K562 (cell line): ENCODE results near the gene N4BP2. TPM values are rescaled to one million over a fixed set of nuclear protein-coding genes. Genes with fewer than 3 reads are reported as not detected.
A peak's percentile ranks its signal among the peaks of the same experiment; 100 is the strongest.

Source experiments
- ARID1B ChIP-seq: fragments of 450-650 bp; IDR thresholded peaks from 2 replicates; pipeline ENCODE4 v1.6.1; 2016; ENCODE audit warnings: antibody characterized with exemption, mild to moderate bottlenecking, inconsistent platforms
- CREB1 ChIP-seq, 2 experiments: sonication (generic) in 1 of 2; formaldehyde crosslinking in 1 of 2; IDR thresholded peaks; 2 replicates each; pipeline versions ENCODE4 v1.6.1 to v1.8.0; 2012 to 2022; ENCODE audit warnings: inconsistent platforms in 1 of 2, mild to moderate bottlenecking in 1 of 2, missing genetic modification reagents in 1 of 2, moderate library complexity in 1 of 2
- FOS ChIP-seq: IDR thresholded peaks from 3 replicates; pipeline ENCODE4 v1.6.1; 2011; ENCODE audit not compliant: insufficient read length; ENCODE audit errors: extremely low read depth
- ILK ChIP-seq: fragments of 450-650 bp; IDR thresholded peaks from 2 replicates; pipeline ENCODE4 v1.6.1; 2016; ENCODE audit warnings: missing genetic modification characterization, low read depth, mild to moderate bottlenecking, missing compliant biosample characterization, moderate library complexity, borderline replicate concordance
- NFATC3 ChIP-seq: fragments of 450-650 bp; IDR thresholded peaks from 2 replicates; pipeline ENCODE4 v1.6.1; 2017; ENCODE audit warnings: mild to moderate bottlenecking
- NFYB ChIP-seq: IDR thresholded peaks from 2 replicates; pipeline ENCODE4 v1.6.1; 2011; ENCODE audit warnings: mild to moderate bottlenecking, moderate library complexity; ENCODE audit not compliant: insufficient read length; ENCODE audit errors: extremely low read depth
- RBM17 ChIP-seq: fragments of 200-400 bp; formaldehyde crosslinking; IDR thresholded peaks from 2 replicates; pipeline ENCODE4 v1.6.1; 2017; ENCODE audit warnings: low read depth, mild to moderate bottlenecking, low read length, borderline replicate concordance
- ZNF197 ChIP-seq: fragments of 200-800 bp; sonication (Bioruptor generic); IDR thresholded peaks from 2 replicates; pipeline ENCODE4 v1.6.1; 2016; ENCODE audit warnings: low read depth, missing genetic modification characterization, missing compliant biosample characterization
- polyA plus RNA-seq, 8 experiments: library from polyadenylated mRNA; depleted of rRNA in 4 of 8; stranded (reverse) in 5 of 8; unstranded in 3 of 8; fragments of >200 nt; fragmentation: Nextera tagmentation in 2 of 8; fragmentation: Illumina TruSeq in 1 of 8; extraction: Ambion mirVana in 2 of 8; extraction: Trizol in 1 of 8; gene quantifications; 2 replicates each; pipeline versions ENCODE4 v1.2.1 to v1.2.3, GENCODE V29; 2011 to 2014; ENCODE audit warnings: inconsistent platforms in 1 of 8, missing spikeins in 1 of 8
- total RNA-seq, 7 experiments: library from RNA; depleted of rRNA in 6 of 7; stranded (reverse); fragments of >200 nt in 6 of 7; fragmentation: Illumina TruSeq in 2 of 7; extraction: Trizol in 2 of 7; gene quantifications; 2 replicates each; pipeline versions ENCODE4 v1.2.1 to v1.2.3, GENCODE V29; 2011 to 2021; ENCODE audit warnings: low replicate concordance in 1 of 7
- TF ChIP-seq, protein P1 (sequence below): fragments of 250-450 bp; sonication (Bioruptor Pico); IDR thresholded peaks from 2 replicates; pipeline ENCODE4 v1.9.0; 2021; ENCODE audit warnings: mild to moderate bottlenecking, inconsistent platforms
- TF ChIP-seq, protein P2 (sequence below): fragments of 250-450 bp; sonication (Bioruptor Pico); IDR thresholded peaks from 2 replicates; pipeline ENCODE4 v1.5.0; 2021; ENCODE audit warnings: mild to moderate bottlenecking, borderline replicate concordance
- TF ChIP-seq, protein P3 (sequence below), 2 experiments: IDR thresholded peaks; 2 replicates each; pipeline ENCODE4 v1.6.1; 2012; ENCODE audit warnings: improper control_type of control experiment in 2 of 2, low read depth in 2 of 2, low read length in 2 of 2, borderline replicate concordance in 1 of 2
- TF ChIP-seq, protein P4 (sequence below), 2 experiments: fragments of 450-650 bp; IDR thresholded peaks; 2 replicates each; pipeline ENCODE4 v1.6.1; 2018; ENCODE audit warnings: mild to moderate bottlenecking in 2 of 2, low read depth in 1 of 2; ENCODE audit not compliant: partially characterized antibody in 2 of 2

The N4BP2 gene
- total and polyA plus RNA-seq, 9 of the 15 experiments (the other 6 are each of a cell fraction or from before 2014, with no cell fraction given): 2.7 to 12.6 (median 7.6) TPM

DNA sequence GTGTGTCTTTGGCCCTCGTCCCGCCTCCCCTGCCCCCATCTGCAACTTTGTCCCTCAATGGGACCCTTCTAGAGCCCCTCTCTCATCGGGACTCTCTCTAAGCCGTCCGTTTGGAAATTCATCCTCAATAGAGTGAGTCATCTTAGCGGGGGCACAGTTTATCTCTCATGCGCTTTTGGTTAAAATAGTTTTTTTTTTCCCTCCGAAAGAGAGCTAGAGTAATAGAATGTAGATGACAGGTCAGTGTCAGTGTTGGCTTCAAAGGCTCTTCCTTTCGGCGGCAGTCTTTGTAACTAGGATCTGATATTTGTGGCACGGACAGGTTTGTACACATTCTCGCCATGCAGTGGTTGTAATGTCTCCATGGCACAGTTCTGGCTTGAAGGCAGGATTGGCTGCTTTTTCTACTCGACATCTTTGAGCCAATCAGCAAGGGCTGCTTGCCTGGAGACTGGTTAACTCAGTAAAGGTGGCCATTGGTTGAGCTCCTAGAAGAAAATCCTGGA, 989 bp downstream of the N4BP2 start (continued):
- TF ChIP-seq RBM17 (no peak), CREB1 (IDR thresholded peaks at IDR 0.05) (0 out of 2 replicates have a peak, but pooled peaks have one; percentile 22), CREB1 (CRISPR knock-in tag; IDR thresholded peaks at IDR 0.05) (no peak), NFYB (peak; percentile 93), FOS (peak; percentile 65), ILK (tag) (no peak), ARID1B (peak; percentile 59), NFATC3 (no peak), ZNF197 (no peak)
- TF ChIP-seq, protein P1, sequence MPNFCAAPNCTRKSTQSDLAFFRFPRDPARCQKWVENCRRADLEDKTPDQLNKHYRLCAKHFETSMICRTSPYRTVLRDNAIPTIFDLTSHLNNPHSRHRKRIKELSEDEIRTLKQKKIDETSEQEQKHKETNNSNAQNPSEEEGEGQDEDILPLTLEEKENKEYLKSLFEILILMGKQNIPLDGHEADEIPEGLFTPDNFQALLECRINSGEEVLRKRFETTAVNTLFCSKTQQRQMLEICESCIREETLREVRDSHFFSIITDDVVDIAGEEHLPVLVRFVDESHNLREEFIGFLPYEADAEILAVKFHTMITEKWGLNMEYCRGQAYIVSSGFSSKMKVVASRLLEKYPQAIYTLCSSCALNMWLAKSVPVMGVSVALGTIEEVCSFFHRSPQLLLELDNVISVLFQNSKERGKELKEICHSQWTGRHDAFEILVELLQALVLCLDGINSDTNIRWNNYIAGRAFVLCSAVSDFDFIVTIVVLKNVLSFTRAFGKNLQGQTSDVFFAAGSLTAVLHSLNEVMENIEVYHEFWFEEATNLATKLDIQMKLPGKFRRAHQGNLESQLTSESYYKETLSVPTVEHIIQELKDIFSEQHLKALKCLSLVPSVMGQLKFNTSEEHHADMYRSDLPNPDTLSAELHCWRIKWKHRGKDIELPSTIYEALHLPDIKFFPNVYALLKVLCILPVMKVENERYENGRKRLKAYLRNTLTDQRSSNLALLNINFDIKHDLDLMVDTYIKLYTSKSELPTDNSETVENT (CRISPR knock-in tag): 0 out of 2 replicates have a peak, but pooled peaks have one; percentile 30
- TF ChIP-seq, protein P2, sequence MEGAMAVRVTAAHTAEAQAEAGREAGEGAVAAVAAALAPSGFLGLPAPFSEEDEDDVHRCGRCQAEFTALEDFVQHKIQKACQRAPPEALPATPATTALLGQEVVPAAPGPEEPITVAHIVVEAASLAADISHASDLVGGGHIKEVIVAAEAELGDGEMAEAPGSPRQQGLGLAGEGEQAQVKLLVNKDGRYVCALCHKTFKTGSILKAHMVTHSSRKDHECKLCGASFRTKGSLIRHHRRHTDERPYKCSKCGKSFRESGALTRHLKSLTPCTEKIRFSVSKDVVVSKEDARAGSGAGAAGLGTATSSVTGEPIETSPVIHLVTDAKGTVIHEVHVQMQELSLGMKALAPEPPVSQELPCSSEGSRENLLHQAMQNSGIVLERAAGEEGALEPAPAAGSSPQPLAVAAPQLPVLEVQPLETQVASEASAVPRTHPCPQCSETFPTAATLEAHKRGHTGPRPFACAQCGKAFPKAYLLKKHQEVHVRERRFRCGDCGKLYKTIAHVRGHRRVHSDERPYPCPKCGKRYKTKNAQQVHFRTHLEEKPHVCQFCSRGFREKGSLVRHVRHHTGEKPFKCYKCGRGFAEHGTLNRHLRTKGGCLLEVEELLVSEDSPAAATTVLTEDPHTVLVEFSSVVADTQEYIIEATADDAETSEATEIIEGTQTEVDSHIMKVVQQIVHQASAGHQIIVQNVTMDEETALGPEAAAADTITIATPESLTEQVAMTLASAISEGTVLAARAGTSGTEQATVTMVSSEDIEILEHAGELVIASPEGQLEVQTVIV (CRISPR knock-in tag): no peak
- TF ChIP-seq, protein P3, sequence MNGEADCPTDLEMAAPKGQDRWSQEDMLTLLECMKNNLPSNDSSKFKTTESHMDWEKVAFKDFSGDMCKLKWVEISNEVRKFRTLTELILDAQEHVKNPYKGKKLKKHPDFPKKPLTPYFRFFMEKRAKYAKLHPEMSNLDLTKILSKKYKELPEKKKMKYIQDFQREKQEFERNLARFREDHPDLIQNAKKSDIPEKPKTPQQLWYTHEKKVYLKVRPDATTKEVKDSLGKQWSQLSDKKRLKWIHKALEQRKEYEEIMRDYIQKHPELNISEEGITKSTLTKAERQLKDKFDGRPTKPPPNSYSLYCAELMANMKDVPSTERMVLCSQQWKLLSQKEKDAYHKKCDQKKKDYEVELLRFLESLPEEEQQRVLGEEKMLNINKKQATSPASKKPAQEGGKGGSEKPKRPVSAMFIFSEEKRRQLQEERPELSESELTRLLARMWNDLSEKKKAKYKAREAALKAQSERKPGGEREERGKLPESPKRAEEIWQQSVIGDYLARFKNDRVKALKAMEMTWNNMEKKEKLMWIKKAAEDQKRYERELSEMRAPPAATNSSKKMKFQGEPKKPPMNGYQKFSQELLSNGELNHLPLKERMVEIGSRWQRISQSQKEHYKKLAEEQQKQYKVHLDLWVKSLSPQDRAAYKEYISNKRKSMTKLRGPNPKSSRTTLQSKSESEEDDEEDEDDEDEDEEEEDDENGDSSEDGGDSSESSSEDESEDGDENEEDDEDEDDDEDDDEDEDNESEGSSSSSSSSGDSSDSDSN (IDR thresholded peaks at IDR 0.05; ENCODE audit: borderline replicate concordance in 1 of 2, low read depth in 2 of 2, low read length in 2 of 2): 0 out of 4 replicates have a peak, but pooled peaks of 1 of the 2 experiments have one; percentile 27
- TF ChIP-seq, protein P4, sequence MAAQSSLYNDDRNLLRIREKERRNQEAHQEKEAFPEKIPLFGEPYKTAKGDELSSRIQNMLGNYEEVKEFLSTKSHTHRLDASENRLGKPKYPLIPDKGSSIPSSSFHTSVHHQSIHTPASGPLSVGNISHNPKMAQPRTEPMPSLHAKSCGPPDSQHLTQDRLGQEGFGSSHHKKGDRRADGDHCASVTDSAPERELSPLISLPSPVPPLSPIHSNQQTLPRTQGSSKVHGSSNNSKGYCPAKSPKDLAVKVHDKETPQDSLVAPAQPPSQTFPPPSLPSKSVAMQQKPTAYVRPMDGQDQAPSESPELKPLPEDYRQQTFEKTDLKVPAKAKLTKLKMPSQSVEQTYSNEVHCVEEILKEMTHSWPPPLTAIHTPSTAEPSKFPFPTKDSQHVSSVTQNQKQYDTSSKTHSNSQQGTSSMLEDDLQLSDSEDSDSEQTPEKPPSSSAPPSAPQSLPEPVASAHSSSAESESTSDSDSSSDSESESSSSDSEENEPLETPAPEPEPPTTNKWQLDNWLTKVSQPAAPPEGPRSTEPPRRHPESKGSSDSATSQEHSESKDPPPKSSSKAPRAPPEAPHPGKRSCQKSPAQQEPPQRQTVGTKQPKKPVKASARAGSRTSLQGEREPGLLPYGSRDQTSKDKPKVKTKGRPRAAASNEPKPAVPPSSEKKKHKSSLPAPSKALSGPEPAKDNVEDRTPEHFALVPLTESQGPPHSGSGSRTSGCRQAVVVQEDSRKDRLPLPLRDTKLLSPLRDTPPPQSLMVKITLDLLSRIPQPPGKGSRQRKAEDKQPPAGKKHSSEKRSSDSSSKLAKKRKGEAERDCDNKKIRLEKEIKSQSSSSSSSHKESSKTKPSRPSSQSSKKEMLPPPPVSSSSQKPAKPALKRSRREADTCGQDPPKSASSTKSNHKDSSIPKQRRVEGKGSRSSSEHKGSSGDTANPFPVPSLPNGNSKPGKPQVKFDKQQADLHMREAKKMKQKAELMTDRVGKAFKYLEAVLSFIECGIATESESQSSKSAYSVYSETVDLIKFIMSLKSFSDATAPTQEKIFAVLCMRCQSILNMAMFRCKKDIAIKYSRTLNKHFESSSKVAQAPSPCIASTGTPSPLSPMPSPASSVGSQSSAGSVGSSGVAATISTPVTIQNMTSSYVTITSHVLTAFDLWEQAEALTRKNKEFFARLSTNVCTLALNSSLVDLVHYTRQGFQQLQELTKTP (IDR thresholded peaks at IDR 0.05; ENCODE audit: low read depth in 1 of 2, partially characterized antibody in 2 of 2): peak in 1 of 2 experiments; percentile 52
